HepG2 (cell line): ENCODE data around the gene GPR61. TPM values are rescaled to one million over a fixed set of nuclear protein-coding genes. Genes with fewer than 3 reads are reported as not detected.

Experiments
- ATAC-seq: fragments of 200-7000 bp; cut with Tn5 transposase; 3 replicates; pipeline ENCODE4 v1.9.1; 2020; ENCODE audit warnings: mild to moderate bottlenecking, moderate library complexity
- BruUV-seq: library from RNA; stranded (reverse); fragments of 400-500 nt; replicated peaks from 2 replicates; lab custom pipeline; 2021; lab: Mats Ljungman, UMichigan
- CTCF ChIA-PET: fragments of 300-600 bp; formaldehyde crosslinking; extraction: SDS; loops from one replicate; lab custom pipeline; 2021; ENCODE audit warnings: low total read pairs, inconsistent platforms, low intra/inter-chr PET ratio; lab: Yijun Ruan, JAX
- POLR2A ChIA-PET: fragments of 350-600 bp; sonication (Branson Sonifier 250); formaldehyde crosslinking; loops from one replicate; lab custom pipeline; 2020; ENCODE audit warnings: antibody characterized with exemption, inconsistent platforms; lab: Yijun Ruan, JAX
- DNase-seq: peaks from one replicate; pipeline ENCODE4 v3.0.0-alpha.2; 2015; ENCODE audit warnings: low spot score
- FAIRE-seq: peaks from 3 replicates; lab custom pipeline; 2011; peaks lifted over from hg19 to GRCh38; lab: Jason Lieb, UNC
- H2AFZ ChIP-seq: one replicate; pipeline ENCODE4 v1.6.1; 2011; ENCODE audit warnings: low read length, inconsistent platforms
- H3K27ac ChIP-seq: fragments of 300-600 bp; 3 replicates; pipeline ENCODE4 v1.8.0; 2011; ENCODE audit warnings: mixed run types, mild to moderate bottlenecking, mixed read lengths, low read length, inconsistent platforms; ENCODE audit not compliant: insufficient read depth; ENCODE audit errors: extremely low read length
- H3K27me3 ChIP-seq, 2 experiments: fragments of 200-600 bp in 1 of 2; 2 replicates in 1 of 2; 3 replicates in 1 of 2; pipeline versions ENCODE4 v1.6.0 to v1.8.0; 2011; ENCODE audit warnings: low read length in 2 of 2, mild to moderate bottlenecking in 2 of 2, moderate library complexity in 2 of 2, inconsistent platforms in 1 of 2; ENCODE audit not compliant: insufficient read depth in 2 of 2, control insufficient read depth in 1 of 2
- H3K36me3 ChIP-seq, 2 experiments: fragments of 200-600 bp in 1 of 2; replicated peaks in 1 of 2; 2 replicates in 1 of 2; 3 replicates in 1 of 2; pipeline versions ENCODE4 v1.5.1 to v1.8.0; 2011; ENCODE audit warnings: low read length in 2 of 2, inconsistent platforms in 1 of 2; ENCODE audit not compliant: insufficient read depth in 2 of 2, control insufficient read depth in 1 of 2
- H3K4me1 ChIP-seq: 2 replicates; pipeline ENCODE4 v1.5.1; 2012; ENCODE audit warnings: low read length, inconsistent platforms; ENCODE audit not compliant: insufficient read depth
- H3K4me2 ChIP-seq: 2 replicates; pipeline ENCODE4 v1.6.0; 2011; ENCODE audit warnings: low read depth, low read length, inconsistent platforms
- H3K4me3 ChIP-seq, 3 experiments: fragments of 200-600 bp in 1 of 3; sonication (generic), shearing (Covaris generic) in 1 of 3; replicated peaks in 1 of 3; 2 replicates each; pipeline ENCODE4 v1.5.1; 2011 to 2016; ENCODE audit warnings: low read length in 3 of 3, inconsistent platforms in 2 of 3, low read depth in 2 of 3, mild to moderate bottlenecking in 2 of 3, control low read depth in 1 of 3, mixed read lengths in 1 of 3; ENCODE audit not compliant: insufficient read depth in 1 of 3
- H3K79me2 ChIP-seq: one replicate; pipeline ENCODE4 v1.6.1; 2011; ENCODE audit warnings: low read length, inconsistent platforms; ENCODE audit not compliant: insufficient read depth
- H3K9ac ChIP-seq: 2 replicates; pipeline ENCODE4 v1.6.0; 2011; ENCODE audit warnings: mild to moderate bottlenecking, low read depth, low read length, inconsistent platforms; ENCODE audit not compliant: insufficient read depth
- H3K9me3 ChIP-seq: 2 replicates; pipeline ENCODE4 v1.5.1; 2012; ENCODE audit warnings: mild to moderate bottlenecking, low read length
- H4K20me1 ChIP-seq: 2 replicates; pipeline ENCODE4 v1.6.0; 2011; ENCODE audit warnings: inconsistent platforms, mild to moderate bottlenecking, low read length, moderate library complexity; ENCODE audit not compliant: insufficient read depth
- SKIL ChIP-seq: sonication (generic); formaldehyde crosslinking; IDR thresholded peaks from 2 replicates; pipeline ENCODE4 v1.8.0; 2022; ENCODE audit warnings: missing genetic modification reagents, mild to moderate bottlenecking, moderate library complexity, borderline replicate concordance
- TBP ChIP-seq: sonication (generic); formaldehyde crosslinking; IDR thresholded peaks from 2 replicates; pipeline ENCODE4 v1.5.0; 2020; ENCODE audit warnings: missing genetic modification reagents
- TMF1 ChIP-seq: sonication (generic); formaldehyde crosslinking; IDR thresholded peaks from 2 replicates; pipeline ENCODE4 v1.8.1; 2022; ENCODE audit warnings: low read depth, missing genetic modification reagents
- ZBTB46 ChIP-seq: sonication (generic); formaldehyde crosslinking; IDR thresholded peaks from 2 replicates; pipeline ENCODE4 v1.4.0; 2020; ENCODE audit warnings: mild to moderate bottlenecking, missing genetic modification reagents, borderline replicate concordance
- ZGPAT ChIP-seq: IDR thresholded peaks from 2 replicates; pipeline ENCODE4 v1.6.1; 2016; ENCODE audit warnings: mild to moderate bottlenecking
- ZNF460 ChIP-seq: sonication (generic); formaldehyde crosslinking; IDR thresholded peaks from 2 replicates; pipeline ENCODE4 v1.5.1; 2020; ENCODE audit warnings: missing genetic modification reagents, mild to moderate bottlenecking, borderline replicate concordance
- ZNF597 ChIP-seq: sonication (generic); formaldehyde crosslinking; IDR thresholded peaks from 2 replicates; pipeline ENCODE4 v1.5.0; 2020; ENCODE audit warnings: missing genetic modification reagents
- ZNF703 ChIP-seq: sonication (generic); formaldehyde crosslinking; IDR thresholded peaks from 2 replicates; pipeline ENCODE4 v1.5.1; 2020; ENCODE audit warnings: missing genetic modification reagents, mild to moderate bottlenecking, moderate library complexity, borderline replicate concordance
- ZNF775 ChIP-seq: sonication (generic); formaldehyde crosslinking; IDR thresholded peaks from 2 replicates; pipeline ENCODE4 v1.4.0; 2020; ENCODE audit warnings: missing genetic modification reagents, mild to moderate bottlenecking, moderate library complexity, borderline replicate concordance
- in situ Hi-C: cut with HindIII; loops from 2 replicates; pipeline ENCODE4 v1.10.0; 2017; ENCODE audit warnings: low pct_unique_long_range_greater_than_20kb; ENCODE audit not compliant: extremely low pct_ligation_motif_present
- intact Hi-C: fragments of 100-400 bp; cut with micrococcal nuclease; formaldehyde crosslinking; loops from one replicate; pipeline ENCODE4 v1.10.0; 2022; ENCODE audit not compliant: unreplicated experiment
- polyA plus RNA-seq, 8 experiments: library from polyadenylated mRNA; depleted of rRNA in 3 of 8; stranded (reverse) in 7 of 8; unstranded in 1 of 8; fragments of >200 nt; fragmentation: Illumina TruSeq in 4 of 8; extraction: Trizol in 4 of 8; gene quantifications; 2 replicates each; pipeline versions ENCODE4 v1.2.1 to v1.2.3, GENCODE V29; 2011 to 2016; ENCODE audit warnings: low read depth in 4 of 8, missing spikeins in 1 of 8, mixed read lengths in 1 of 8; ENCODE audit not compliant: insufficient read depth in 1 of 8
- total RNA-seq, 5 experiments: library from RNA; depleted of rRNA; stranded (reverse); fragments of >200 nt; fragmentation: Illumina TruSeq; extraction: Trizol; gene quantifications; 2 replicates each; pipeline ENCODE4 v1.2.3, GENCODE V29; 2016; ENCODE audit warnings: low read depth in 1 of 5

GPR61 gene
- total and polyA plus RNA-seq, 2 of the 13 experiments (the other 11 are each of a cell fraction or from before 2014, with no cell fraction given) = not detected

GRCh38 chr1:109559995-109560394 is 20.3 kb downstream of the GPR61 start:
- TF ChIP-seq ZNF597 (CRISPR knock-in tag) (no peak), ZNF703 (CRISPR knock-in tag) (no peak), TBP (no peak), TMF1 (CRISPR knock-in tag) (no peak), SKIL (no peak), ZNF460 (CRISPR knock-in tag) (no peak), ZGPAT (CRISPR knock-in tag) (no peak), ZBTB46 (CRISPR knock-in tag) (no peak), ZNF775 (CRISPR knock-in tag) (no peak)
- Histone ChIP-seq H3K4me3 (no peak overlapping the region), H3K27me3 (no peaks in the 10 kb centered on the region), H3K9me3 (no peaks in the 10 kb centered on the region), H3K4me2 (no peak overlapping the region), H3K27ac (no peak overlapping the region), H3K79me2 (peaks cover 97% of the 10 kb centered on the region), H4K20me1 (peaks cover 36% of the 10 kb centered on the region), H2AFZ (no peak overlapping the region), H3K4me1 (peaks cover 65% of the 10 kb centered on the region), H3K9ac (no peak overlapping the region), H3K36me3 (no peaks in the 10 kb centered on the region)
- DNase-seq = no peak
- no peak for ATAC-seq
- intact Hi-C loops (no loop called here), in situ Hi-C loops (no loop called here)
- no peak for FAIRE-seq
- BruUV-seq = no TSS peak
- CTCF ChIA-PET = no interaction called here
- POLR2A ChIA-PET = interaction anchor here (3.8 kb wide), 1 partner anchor 12 kb away, joined by 19 read pairs; the partner anchor contains the start of gene GNAI3
